Measurements from ENCODE around the gene PTPN6.
"Not testable (repeated sequence)": the region's sequence is repeated elsewhere in the genome, so short reads cannot be mapped to it uniquely, and the experiment has no call there.

Gene PTPN6

GRCh38 chr12:6950811-6951540 is at the start of gene PTPN6:
TSS of gene PTPN6 (plus strand) at chr12:6951356. CDS start at chr12:6951513, 157 bp downstream.
- DNase-seq = peak; percentile 82

- no peak for DNase-seq
Measured at GRCh38 chr12:6902448-6902847, 48.7 kb upstream of the PTPN6 start.

GRCh38 chr12:6903722-6904121 is 47.4 kb upstream of the PTPN6 start:
- DNase-seq = no peak

- peak; percentile 80 for DNase-seq
Measured at GRCh38 chr12:6904280-6905276, 46.6 kb upstream of the PTPN6 start, which contains the start of gene LRRC23. TSS of gene LRRC23 (plus strand) at chr12:6904822. CDS start at chr12:6905634, 812 bp downstream.

GRCh38 chr12:6905414-6906040 is 45.6 kb upstream of the PTPN6 start:
- DNase-seq = no peak

- DNase-seq = not testable (repeated sequence)
Measured at GRCh38 chr12:6908141-6908540, 43.0 kb upstream of the PTPN6 start.

- DNase-seq = no peak
Measured at GRCh38 chr12:6909421-6910145, 41.6 kb upstream of the PTPN6 start.

GRCh38 chr12:6912164-6912935 is 38.8 kb upstream of the PTPN6 start:
- no peak for DNase-seq

- DNase-seq = no peak
Measured at GRCh38 chr12:6914246-6914946, 36.8 kb upstream of the PTPN6 start, which contains the start of gene ENO2. TSS of gene ENO2 (plus strand) at chr12:6914580. CDS start at chr12:6915833, 1,253 bp downstream.

GRCh38 chr12:6914947-6915788 is 36.0 kb upstream of the PTPN6 start:
- DNase-seq = no peak

- DNase-seq = no peak
Measured at GRCh38 chr12:6915789-6916285, 35.3 kb upstream of the PTPN6 start.

- no peak for DNase-seq
Measured at GRCh38 chr12:6916426-6917200, 34.5 kb upstream of the PTPN6 start.

GRCh38 chr12:6917491-6918231 is 33.5 kb upstream of the PTPN6 start:
- DNase-seq = no peak

- no peak for DNase-seq
Measured at GRCh38 chr12:6919588-6919987, 31.6 kb upstream of the PTPN6 start.

GRCh38 chr12:6921539-6921938 is 29.6 kb upstream of the PTPN6 start:
- no peak for DNase-seq

GRCh38 chr12:6921996-6922946 is 28.9 kb upstream of the PTPN6 start:
- DNase-seq = no peak
